Lower lobe of right lung (tissue), 2 donors: ENCODE results near the gene WNK2. TPM values are rescaled to one million over a fixed set of nuclear protein-coding genes. Genes with fewer than 3 reads are reported as not detected.
A peak's percentile ranks its signal among the peaks of the same experiment; 100 is the strongest.
"Not testable (repeated sequence)": the region's sequence is repeated elsewhere in the genome, so short reads cannot be mapped to it uniquely, and the experiment has no call there.

ENCODE experiments used
- ATAC-seq, 2 donors: fragments of 200-7000 bp; cut with Tn5 transposase; one replicate each; pipeline ENCODE4 v1.9.1; 2020 to 2022; ENCODE audit warnings: mild to moderate bottlenecking in 2 of 2, moderate library complexity in 2 of 2
- DNase-seq: peaks from one replicate; pipeline ENCODE4 v3.0.0-alpha.2; 2020
- H3K27ac ChIP-seq: fragments of 200-600 bp; one replicate; pipeline ENCODE4 v1.8.0; 2022
- H3K27me3 ChIP-seq: fragments of 200-600 bp; one replicate; pipeline ENCODE4 v1.8.0; 2022; ENCODE audit warnings: low read depth
- H3K36me3 ChIP-seq: fragments of 200-600 bp; one replicate; pipeline ENCODE4 v1.8.0; 2022; ENCODE audit warnings: mild to moderate bottlenecking
- H3K4me1 ChIP-seq: fragments of 200-600 bp; one replicate; pipeline ENCODE4 v1.8.0; 2022
- H3K4me3 ChIP-seq: fragments of 200-600 bp; one replicate; pipeline ENCODE4 v1.8.0; 2022; ENCODE audit warnings: mild to moderate bottlenecking
- H3K9me3 ChIP-seq: fragments of 200-600 bp; one replicate; pipeline ENCODE4 v1.8.0; 2022
- CTCF ChIP-seq: fragments of 200-600 bp; IDR thresholded peaks from one replicate; pipeline ENCODE4 v1.8.0; 2022; ENCODE audit warnings: antibody characterized with exemption, mild to moderate bottlenecking
- intact Hi-C: fragments of 100-400 bp; cut with DNase I; formaldehyde crosslinking; loops from one replicate; pipeline ENCODE4 v1.11.0; 2022
- total RNA-seq: library from RNA; stranded (reverse); fragmentation: NEBNext Ultra II Directional; extraction: Animal tissue kit (Norgen Biotek cat#: 25700); gene quantifications from one replicate; pipeline ENCODE4 v1.2.1, GENCODE V29; 2021
- donor health status: DM: no; HTN: yes; CAD: no; lungs with severe emphysema.

Gene WNK2
- total RNA-seq, 1 donor from 2014 or later = 7.7 TPM

GRCh38 chr9:93357649-93358048 is 173.7 kb downstream of the WNK2 start:
- Histone ChIP-seq H3K27ac (no peak overlapping the region), H3K27me3 (no peaks in the 10 kb centered on the region), H3K4me3 (no peak overlapping the region), H3K36me3 (no peaks in the 10 kb centered on the region), H3K4me1 (no peaks in the 10 kb centered on the region), H3K9me3 (peaks cover 16% of the 10 kb centered on the region)
- DNase-seq (no peak), ATAC-seq (no peak)
- intact Hi-C loops = no loop called here
- TF ChIP-seq CTCF = no peak

DNA sequence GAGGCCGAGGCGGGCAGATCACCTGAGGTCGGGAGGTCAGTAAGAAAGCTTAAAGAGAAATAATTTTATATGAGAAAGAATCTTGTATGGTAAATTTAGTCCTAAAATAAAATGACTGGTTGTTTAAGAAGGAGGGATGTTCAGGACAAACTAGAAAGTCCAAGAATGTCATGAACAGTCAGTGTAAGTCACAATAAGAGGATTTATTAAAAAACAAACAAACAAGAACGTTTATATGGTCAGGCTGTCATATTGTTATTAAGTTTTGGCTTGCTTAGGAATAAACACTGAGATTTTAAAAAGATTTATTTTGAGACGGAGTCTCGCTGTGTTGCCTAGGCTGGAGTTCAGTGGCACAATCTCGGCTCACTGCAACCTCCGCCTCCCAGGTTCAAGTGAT is 176.0 kb downstream of the WNK2 start:
- H3K36me3 ChIP-seq, ATAC-seq, H3K4me3 ChIP-seq, H3K27me3 ChIP-seq, H3K4me1 ChIP-seq, DNase-seq, intact Hi-C loops, H3K27ac ChIP-seq: not testable (repeated sequence)
- H3K9me3 ChIP-seq = peaks cover 17% of the 10 kb centered on the region

DNA sequence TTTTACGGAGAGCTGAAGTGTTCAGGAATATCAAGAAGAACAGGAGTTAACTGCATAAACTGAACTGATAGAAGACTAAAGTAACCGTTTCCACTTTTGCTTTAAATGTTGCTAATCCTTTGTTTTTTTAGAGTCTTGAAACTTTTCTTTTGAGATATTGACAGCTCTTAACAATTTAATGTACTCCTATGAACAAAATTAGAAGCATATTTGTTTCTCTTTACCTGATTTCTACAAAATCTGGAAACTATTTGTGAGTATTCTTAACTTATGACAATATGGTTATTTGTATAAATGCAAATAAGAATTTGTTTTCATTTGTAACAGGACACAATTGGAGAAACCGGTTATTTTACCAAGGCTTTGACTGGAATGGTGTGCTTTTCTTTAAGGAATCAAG is 178.1 kb downstream of the WNK2 start:
- no peaks in the 10 kb centered on the region for H3K36me3 ChIP-seq
- no peak for TF ChIP-seq CTCF
- no peak overlapping the region for H3K4me3 ChIP-seq
- no peaks in the 10 kb centered on the region for H3K4me1 ChIP-seq
- H3K27ac ChIP-seq = no peak overlapping the region
- peaks cover 17% of the 10 kb centered on the region for H3K9me3 ChIP-seq
- ATAC-seq = no peak
- no peak for DNase-seq
- intact Hi-C loops = no loop called here
- no peaks in the 10 kb centered on the region for H3K27me3 ChIP-seq

DNA sequence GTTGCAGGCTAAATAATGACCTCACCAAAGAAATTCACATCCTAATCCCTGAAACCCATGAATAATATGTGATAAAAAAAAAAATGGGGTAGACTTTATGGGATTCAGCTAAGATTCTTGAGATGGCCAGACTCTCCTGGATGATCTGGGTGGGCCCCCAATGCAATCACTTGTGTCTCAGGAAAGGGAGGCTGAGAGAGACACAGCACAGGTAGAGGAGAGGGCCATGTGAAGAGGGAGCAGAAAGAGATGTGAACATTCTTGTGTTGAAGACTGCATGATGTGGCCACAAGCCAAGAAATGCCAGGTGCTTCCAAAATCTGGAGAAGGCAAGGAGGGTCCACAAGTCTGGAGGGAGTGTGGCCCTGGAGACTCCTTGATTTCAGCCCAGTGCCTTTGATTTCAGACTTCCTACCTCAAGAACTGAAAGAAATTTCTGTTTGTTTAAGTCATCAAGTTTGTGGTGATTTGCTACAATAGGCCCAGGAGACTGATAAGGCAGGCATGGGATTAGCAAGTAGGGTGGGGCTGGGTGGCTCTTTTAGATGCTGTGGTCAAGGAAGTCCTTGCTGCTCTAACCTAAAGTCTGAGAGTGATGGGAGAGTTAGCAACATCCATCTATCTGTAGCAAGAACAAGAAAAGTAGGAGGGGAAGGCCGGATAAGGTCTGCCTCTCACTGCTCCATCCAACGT is 180.9 kb downstream of the WNK2 start:
- intact Hi-C loops = no loop called here
- Histone ChIP-seq H3K27me3 (no peaks in the 10 kb centered on the region), H3K9me3 (peaks cover 16% of the 10 kb centered on the region), H3K4me3 (no peak overlapping the region), H3K36me3 (no peaks in the 10 kb centered on the region), H3K4me1 (no peaks in the 10 kb centered on the region), H3K27ac (no peak overlapping the region)
- ATAC-seq (no peak), DNase-seq (no peak)
- no peak for TF ChIP-seq CTCF

DNA sequence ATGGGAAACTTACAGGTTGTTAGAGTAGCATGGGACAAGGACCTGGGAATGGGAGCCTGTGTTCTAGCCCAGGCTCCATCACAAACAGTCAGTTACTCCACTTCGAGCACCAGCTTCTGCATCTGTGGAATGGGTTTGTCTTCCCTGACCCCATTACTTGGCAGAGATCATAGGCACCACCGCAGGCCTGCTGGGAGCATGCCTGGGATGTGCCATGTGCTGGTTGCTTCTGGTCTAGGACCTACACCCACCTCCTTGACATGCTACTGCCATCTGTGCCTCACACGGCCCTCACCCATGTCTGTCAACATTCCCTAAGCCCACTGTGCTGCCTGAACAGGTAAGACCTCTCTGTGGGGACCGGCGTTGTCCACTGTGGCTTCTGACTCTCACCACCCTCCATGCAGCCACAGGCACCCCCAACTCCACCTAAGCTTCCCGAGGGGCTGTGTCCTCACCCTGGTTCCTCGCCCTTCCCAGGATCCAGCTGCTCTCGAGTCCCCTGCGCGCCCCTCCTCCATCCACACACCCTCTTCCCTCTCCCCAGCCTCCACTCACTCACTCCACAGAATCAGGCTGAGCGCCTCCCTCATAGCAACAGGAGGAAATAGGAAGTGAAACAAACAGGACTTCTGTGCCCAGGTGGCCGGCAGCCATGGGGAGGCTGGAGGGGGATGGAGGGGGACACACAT is 181.6 kb downstream of the WNK2 start:
- Histone ChIP-seq H3K4me1 (no peaks in the 10 kb centered on the region), H3K4me3 (no peak overlapping the region), H3K36me3 (no peaks in the 10 kb centered on the region), H3K9me3 (peaks cover 12% of the 10 kb centered on the region), H3K27ac (no peak overlapping the region), H3K27me3 (no peaks in the 10 kb centered on the region)
- intact Hi-C loops = no loop called here
- DNase-seq = no peak
- TF ChIP-seq CTCF = no peak
- ATAC-seq = peak in 1 of 2 donors; percentile 29

- DNase-seq = no peak
- no peak for TF ChIP-seq CTCF
- Histone ChIP-seq H3K9me3 (peaks cover 12% of the 10 kb centered on the region), H3K36me3 (no peaks in the 10 kb centered on the region), H3K4me3 (no peak overlapping the region), H3K4me1 (no peaks in the 10 kb centered on the region), H3K27me3 (no peaks in the 10 kb centered on the region), H3K27ac (no peak overlapping the region)
- intact Hi-C loops = no loop called here
- peak in 1 of 2 donors; percentile 13 for ATAC-seq
Observed at GRCh38 chr9:93366119-93366447, 182.1 kb downstream of the WNK2 start.

DNA sequence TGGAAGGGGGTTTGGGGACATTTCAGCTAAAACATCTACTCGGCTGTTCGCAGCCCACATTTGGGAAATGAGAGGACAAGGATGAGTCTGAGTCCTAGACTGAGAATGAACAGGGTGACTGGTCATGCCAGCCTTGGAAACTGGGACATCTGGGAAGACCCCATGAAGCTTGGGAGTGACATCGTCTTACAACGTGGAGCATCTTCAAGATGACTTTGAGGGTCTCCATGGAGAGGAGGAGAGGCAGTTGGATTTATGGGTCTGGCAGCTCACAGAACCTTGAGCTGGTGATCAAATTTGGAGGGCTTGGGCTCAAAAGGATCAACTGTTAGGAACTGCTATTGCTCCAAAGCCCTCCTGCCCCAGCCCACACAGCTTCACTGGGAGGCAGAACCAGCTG is 182.5 kb downstream of the WNK2 start:
- H3K4me3 ChIP-seq, ATAC-seq, H3K36me3 ChIP-seq, intact Hi-C loops, H3K27ac ChIP-seq, H3K4me1 ChIP-seq, DNase-seq, H3K27me3 ChIP-seq: not testable (repeated sequence)
- peaks cover 12% of the 10 kb centered on the region for H3K9me3 ChIP-seq
